ENCODE measurements around the gene MTMR12. TPM values are rescaled to one million over a fixed set of nuclear protein-coding genes. Genes with fewer than 3 reads are reported as not detected.
A peak's percentile ranks its signal among the peaks of the same experiment; 100 is the strongest.

Gene MTMR12
- total and polyA plus RNA-seq, 2 of the 4 experiments (the other 2 are of a cell fraction) = 11.1 to 21.3 TPM

GRCh38 chr5:32283539-32284377 lies 29.0 kb downstream of the MTMR12 start:
- TF ChIP-seq POLR2A (IDR thresholded peaks at IDR 0.05; ENCODE audit: low read depth, low read length) (no peak), CHD1 (IDR thresholded peaks at IDR 0.05; ENCODE audit: low read depth, low read length) (no peak), RCOR1 (IDR thresholded peaks at IDR 0.05; ENCODE audit: insufficient replicate concordance, low read length) (no peak), CEBPB (IDR thresholded peaks at IDR 0.05; ENCODE audit: low read depth, low read length) (no peak), MXI1 (IDR thresholded peaks at IDR 0.05; ENCODE audit: borderline replicate concordance, low read depth, low read length) (no peak), BHLHE40 (IDR thresholded peaks at IDR 0.05; ENCODE audit: low read depth, low read length) (no peak), CTCF (conservative IDR thresholded peaks at IDR 0.05; ENCODE audit: low read depth, low read length) (no peak), MAFK (IDR thresholded peaks at IDR 0.05; ENCODE audit: low read depth, low read length) (no peak), SMC3 (IDR thresholded peaks at IDR 0.05; ENCODE audit: low read depth, low read length) (no peak), USF2 (IDR thresholded peaks at IDR 0.05; ENCODE audit: low read depth, low read length) (no peak), RFX5 (IDR thresholded peaks at IDR 0.05; ENCODE audit: low read depth, low read length) (no peak)
- no peak overlapping the region for H3K18ac ChIP-seq (ENCODE audit: low read depth, low read length)
- POLR2A ChIA-PET (ENCODE audit: unreplicated experiment) = interaction anchor here (0.6 to 0.8 kb wide), 2 partner anchors 13 to 307 kb away, joined by 5 to 8 read pairs; no protein-coding TSS in a partner anchor
- H4K91ac ChIP-seq (ENCODE audit: insufficient read depth, low read depth, low read length) = no peak overlapping the region
- H4K5ac ChIP-seq (ENCODE audit: low read depth, low read length) = no peak overlapping the region
- H3K4me2 ChIP-seq (ENCODE audit: low read depth, low read length) = no peak overlapping the region
- H4K20me1 ChIP-seq (ENCODE audit: insufficient read depth, low read length) = no peaks in the 10 kb centered on the region; the same call in 1 of the 2 replicates
- no peak overlapping the region for H2AFZ ChIP-seq (replicated peaks; ENCODE audit: low read length, poor library complexity)
- H2BK5ac ChIP-seq (ENCODE audit: low read depth, low read length, poor library complexity, severe bottlenecking) = no peak overlapping the region
- no peak overlapping the region for H2BK120ac ChIP-seq (ENCODE audit: low read depth, low read length)
- no peak overlapping the region for H3K9ac ChIP-seq (ENCODE audit: low read depth, low read length)
- H3K27ac ChIP-seq (ENCODE audit: insufficient read depth, low read length) = no peak overlapping the region
- no peak overlapping the region for H3K4me3 ChIP-seq (ENCODE audit: insufficient read depth, low read depth, low read length)
- H2AK5ac ChIP-seq (ENCODE audit: low read depth, low read length) = no peak overlapping the region
- H3K4ac ChIP-seq (ENCODE audit: low read depth, low read length) = no peak overlapping the region
- CTCF ChIA-PET = no interaction called here
- H3K14ac ChIP-seq (replicated peaks; ENCODE audit: low read depth, low read length) = no peak overlapping the region
- no peaks in the 10 kb centered on the region for H3K27me3 ChIP-seq (ENCODE audit: control insufficient read depth, insufficient read depth, low read length)
- no peak overlapping the region for H4K8ac ChIP-seq (ENCODE audit: low read depth in 2 of 2, low read length in 2 of 2)
- H2AK9ac ChIP-seq (replicated peaks; ENCODE audit: low read depth, low read length, poor library complexity) = no peak overlapping the region
- WGBS, 2 experiments (ENCODE audit: extremely low coverage in 2 of 2, insufficient read length in 1 of 2) = no CpG with 5 or more reads among the region's 9 CpGs
- no TSS peak for BruUV-seq (replicated peaks)
- DNase-seq (peak; percentile 68), ATAC-seq (ENCODE audit: low read depth) (peak; percentile 35; the same call in 1 of the 2 replicates)
- dilution Hi-C loops (cut with HindIII; ENCODE audit: low sequenced_read_pairs, unreplicated experiment) (no loop called here), intact Hi-C loops (cut with micrococcal nuclease) (no loop called here), in situ Hi-C loops (cut with MboI; ENCODE audit: low sequenced_read_pairs) (no loop called here)
- H3K9me3 ChIP-seq (ENCODE audit: control insufficient read depth, insufficient read depth, low read length) = no peaks in the 10 kb centered on the region
- H3K36me3 ChIP-seq (ENCODE audit: control insufficient read depth, insufficient read depth, low read length) = no peaks in the 10 kb centered on the region
- peaks cover 34 to 62% of the 10 kb centered on the region in 2 experiments for H3K79me1 ChIP-seq (ENCODE audit: low read depth in 1 of 2, low read length in 2 of 2)
- peaks cover 8% of the 10 kb centered on the region for H3K9me1 ChIP-seq (ENCODE audit: insufficient read depth, low read length)
- no peak overlapping the region for H2BK20ac ChIP-seq (ENCODE audit: low read depth, low read length)
- H2BK15ac ChIP-seq (ENCODE audit: low read depth, low read length) = no peak overlapping the region
- H3K56ac ChIP-seq (ENCODE audit: extremely low read depth, insufficient read depth, low read length) = no peak overlapping the region
- H3K23ac ChIP-seq (ENCODE audit: low read depth, low read length) = no peak overlapping the region
- H3K4me1 ChIP-seq (ENCODE audit: control insufficient read depth, insufficient read depth, low read length) = peaks cover 4% of the 10 kb centered on the region; the same call in 1 of the 2 replicates

Data from IMR-90 (cell line).